ENCODE results near the gene CCNH. TPM values are rescaled to one million over a fixed set of nuclear protein-coding genes. Genes with fewer than 3 reads are reported as not detected.

CCNH gene
- total RNA-seq, 1 experiment from 2014 or later, result 39.6 TPM

DNA sequence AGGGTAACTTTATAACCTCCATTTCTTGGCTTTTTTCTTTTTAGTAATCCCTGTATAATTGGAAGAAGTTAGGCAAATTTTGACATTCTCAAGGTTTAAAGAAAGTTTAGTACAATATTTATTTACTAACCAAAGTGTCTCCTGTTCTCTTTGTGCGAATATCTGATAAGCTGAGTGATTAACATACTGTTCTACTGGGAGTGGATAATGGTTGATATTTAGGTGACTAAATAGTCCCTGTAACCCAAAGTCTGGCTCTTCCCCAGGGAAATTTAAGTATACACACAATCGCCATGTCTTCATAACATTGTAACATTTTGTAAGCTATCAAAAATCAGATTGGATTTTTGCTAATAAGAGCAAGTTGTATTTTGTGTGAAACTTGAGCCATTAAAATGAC, 40.0 kb downstream of the CCNH start:
- H3K4me3 Mint-ChIP-seq (ENCODE audit: unreplicated experiment), result no peak overlapping the region
- ChIA-PET POLR2A (no interaction called here), CTCF (no interaction called here)
- peaks cover 30% of the 10 kb centered on the region for H3K36me3 Mint-ChIP-seq (ENCODE audit: insufficient read depth, unreplicated experiment)
- no peaks in the 10 kb centered on the region for H3K36me3 ChIP-seq (ENCODE audit: control insufficient read depth, insufficient read depth, low read length)
- no peak overlapping the region for H3K27ac Mint-ChIP-seq (ENCODE audit: unreplicated experiment)
- no peaks in the 10 kb centered on the region for H3K4me1 ChIP-seq
- H3K4me1 Mint-ChIP-seq (ENCODE audit: low read depth, unreplicated experiment), result no peaks in the 10 kb centered on the region
- no peaks in the 10 kb centered on the region for H3K9me3 ChIP-seq
- H3K9me3 Mint-ChIP-seq (ENCODE audit: unreplicated experiment), result no peaks in the 10 kb centered on the region
- H3K27me3 Mint-ChIP-seq (ENCODE audit: insufficient read depth, unreplicated experiment), result no peaks in the 10 kb centered on the region
- TF ChIP-seq, protein P1, sequence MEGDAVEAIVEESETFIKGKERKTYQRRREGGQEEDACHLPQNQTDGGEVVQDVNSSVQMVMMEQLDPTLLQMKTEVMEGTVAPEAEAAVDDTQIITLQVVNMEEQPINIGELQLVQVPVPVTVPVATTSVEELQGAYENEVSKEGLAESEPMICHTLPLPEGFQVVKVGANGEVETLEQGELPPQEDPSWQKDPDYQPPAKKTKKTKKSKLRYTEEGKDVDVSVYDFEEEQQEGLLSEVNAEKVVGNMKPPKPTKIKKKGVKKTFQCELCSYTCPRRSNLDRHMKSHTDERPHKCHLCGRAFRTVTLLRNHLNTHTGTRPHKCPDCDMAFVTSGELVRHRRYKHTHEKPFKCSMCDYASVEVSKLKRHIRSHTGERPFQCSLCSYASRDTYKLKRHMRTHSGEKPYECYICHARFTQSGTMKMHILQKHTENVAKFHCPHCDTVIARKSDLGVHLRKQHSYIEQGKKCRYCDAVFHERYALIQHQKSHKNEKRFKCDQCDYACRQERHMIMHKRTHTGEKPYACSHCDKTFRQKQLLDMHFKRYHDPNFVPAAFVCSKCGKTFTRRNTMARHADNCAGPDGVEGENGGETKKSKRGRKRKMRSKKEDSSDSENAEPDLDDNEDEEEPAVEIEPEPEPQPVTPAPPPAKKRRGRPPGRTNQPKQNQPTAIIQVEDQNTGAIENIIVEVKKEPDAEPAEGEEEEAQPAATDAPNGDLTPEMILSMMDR (IDR thresholded peaks at IDR 0.05; ENCODE audit: insufficient read depth in 1 of 2, low read depth in 1 of 2, low read length in 1 of 2, severe bottlenecking in 1 of 2, unreplicated experiment in 1 of 2), result no peak
- DNase-seq, result no peak
- no peaks in the 10 kb centered on the region for H3K27me3 ChIP-seq (replicated peaks; ENCODE audit: control insufficient read depth, insufficient read depth, low read length)
- no peak overlapping the region for H3K4me3 ChIP-seq (ENCODE audit: low read depth, low read length)
- intact Hi-C loops (cut with micrococcal nuclease; ENCODE audit: unreplicated experiment), result no loop called here
- no TSS peak for BruUV-seq (replicated peaks)

DNA sequence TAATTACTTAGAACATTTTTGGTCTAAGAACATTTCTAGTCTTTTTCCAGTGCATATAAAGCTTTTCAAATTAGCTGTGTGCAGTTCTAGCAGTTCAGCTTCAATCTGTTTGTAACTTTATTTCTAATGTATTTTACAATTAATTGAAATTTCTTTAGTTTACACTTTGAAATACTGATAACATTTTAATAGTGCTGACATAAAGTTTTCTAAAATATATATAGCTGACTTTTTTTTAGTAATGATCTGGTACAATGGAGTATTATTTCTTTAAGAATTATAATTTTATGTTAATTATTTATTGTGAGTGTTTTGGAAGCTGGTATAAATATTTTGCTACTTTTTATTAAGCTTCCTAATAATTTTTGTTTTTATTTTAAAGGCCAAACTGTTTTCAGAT, 43.3 kb downstream of the CCNH start:
- peaks cover 27% of the 10 kb centered on the region for H3K36me3 Mint-ChIP-seq (ENCODE audit: insufficient read depth, unreplicated experiment)
- H3K27me3 ChIP-seq (replicated peaks; ENCODE audit: control insufficient read depth, insufficient read depth, low read length), result no peaks in the 10 kb centered on the region
- H3K9me3 Mint-ChIP-seq (ENCODE audit: unreplicated experiment), result no peaks in the 10 kb centered on the region
- H3K4me3 Mint-ChIP-seq (ENCODE audit: unreplicated experiment), result no peak overlapping the region
- no peak overlapping the region for H3K4me3 ChIP-seq (ENCODE audit: low read depth, low read length)
- H3K27ac Mint-ChIP-seq (ENCODE audit: unreplicated experiment), result no peak overlapping the region
- H3K27me3 Mint-ChIP-seq (ENCODE audit: insufficient read depth, unreplicated experiment), result no peaks in the 10 kb centered on the region
- no peaks in the 10 kb centered on the region for H3K9me3 ChIP-seq
- no peak for DNase-seq
- no TSS peak for BruUV-seq (replicated peaks)
- H3K36me3 ChIP-seq (ENCODE audit: control insufficient read depth, insufficient read depth, low read length), result no peaks in the 10 kb centered on the region
- intact Hi-C loops (cut with micrococcal nuclease; ENCODE audit: unreplicated experiment), result no loop called here
- ChIA-PET CTCF (no interaction called here), POLR2A (no interaction called here)
- no peaks in the 10 kb centered on the region for H3K4me1 ChIP-seq
- TF ChIP-seq, protein P1 (IDR thresholded peaks at IDR 0.05; ENCODE audit: insufficient read depth in 1 of 2, low read depth in 1 of 2, low read length in 1 of 2, severe bottlenecking in 1 of 2, unreplicated experiment in 1 of 2), result no peak
- no peaks in the 10 kb centered on the region for H3K4me1 Mint-ChIP-seq (ENCODE audit: low read depth, unreplicated experiment)

GRCh38 chr5:87368601-87369000, 44.1 kb downstream of the CCNH start:
- TF ChIP-seq, protein P1 (IDR thresholded peaks at IDR 0.05; ENCODE audit: insufficient read depth in 1 of 2, low read depth in 1 of 2, low read length in 1 of 2, severe bottlenecking in 1 of 2, unreplicated experiment in 1 of 2), result no peak
- H3K36me3 ChIP-seq (ENCODE audit: control insufficient read depth, insufficient read depth, low read length), result no peaks in the 10 kb centered on the region; the same call in 1 of the 2 replicates
- no peaks in the 10 kb centered on the region for H3K4me1 ChIP-seq
- no peak overlapping the region for H3K27ac Mint-ChIP-seq (ENCODE audit: unreplicated experiment)
- H3K9me3 Mint-ChIP-seq (ENCODE audit: unreplicated experiment), result no peaks in the 10 kb centered on the region
- H3K4me3 ChIP-seq (ENCODE audit: low read depth, low read length), result no peak overlapping the region
- H3K27me3 ChIP-seq (replicated peaks; ENCODE audit: control insufficient read depth, insufficient read depth, low read length), result no peaks in the 10 kb centered on the region
- ChIA-PET CTCF (interaction anchor here (0.6 kb wide), 1 partner anchor 9 kb away, joined by 5 read pairs; no protein-coding TSS in a partner anchor), POLR2A (no interaction called here)
- BruUV-seq (replicated peaks), result no TSS peak
- H3K27me3 Mint-ChIP-seq (ENCODE audit: insufficient read depth, unreplicated experiment), result no peaks in the 10 kb centered on the region
- H3K9me3 ChIP-seq, result no peaks in the 10 kb centered on the region
- intact Hi-C loops (cut with micrococcal nuclease; ENCODE audit: unreplicated experiment), result no loop called here
- no peak for DNase-seq
- no peak overlapping the region for H3K4me3 Mint-ChIP-seq (ENCODE audit: unreplicated experiment)
- peaks cover 28% of the 10 kb centered on the region for H3K36me3 Mint-ChIP-seq (ENCODE audit: insufficient read depth, unreplicated experiment)
- H3K4me1 Mint-ChIP-seq (ENCODE audit: low read depth, unreplicated experiment), result no peaks in the 10 kb centered on the region
